Muscle layer of duodenum (tissue), 2 donors: ENCODE data around the gene TPO.

Source experiments
- H3K27ac ChIP-seq: one replicate; pipeline ENCODE4 v1.7.0; 2013; ENCODE audit warnings: mild to moderate bottlenecking, low read length
- H3K27me3 ChIP-seq: one replicate; pipeline ENCODE4 v1.7.0; 2013; ENCODE audit warnings: low read depth, mild to moderate bottlenecking, control low read depth, low read length
- H3K36me3 ChIP-seq, 2 donors: one replicate each; pipeline ENCODE4 v1.7.0; 2013; ENCODE audit warnings: low read length in 2 of 2, control low read depth in 1 of 2, mild to moderate bottlenecking in 1 of 2; ENCODE audit not compliant: insufficient read depth in 2 of 2, control insufficient read depth in 1 of 2
- H3K4me1 ChIP-seq, 2 donors: one replicate each; pipeline ENCODE4 v1.7.0; 2013; ENCODE audit warnings: low read length in 2 of 2, mild to moderate bottlenecking in 2 of 2, control low read depth in 1 of 2, moderate library complexity in 1 of 2; ENCODE audit not compliant: insufficient read depth in 2 of 2, control insufficient read depth in 1 of 2
- H3K4me3 ChIP-seq, 2 donors: one replicate each; pipeline ENCODE4 v1.7.0; 2013; ENCODE audit warnings: low read length in 2 of 2, low read depth in 1 of 2, mild to moderate bottlenecking in 1 of 2
- H3K9me3 ChIP-seq, 2 donors: one replicate each; pipeline ENCODE4 v1.7.0; 2013; ENCODE audit warnings: low read length in 2 of 2, control low read depth in 1 of 2, mild to moderate bottlenecking in 1 of 2; ENCODE audit not compliant: control insufficient read depth in 1 of 2
- donor health status: healthy.

Gene TPO

DNA sequence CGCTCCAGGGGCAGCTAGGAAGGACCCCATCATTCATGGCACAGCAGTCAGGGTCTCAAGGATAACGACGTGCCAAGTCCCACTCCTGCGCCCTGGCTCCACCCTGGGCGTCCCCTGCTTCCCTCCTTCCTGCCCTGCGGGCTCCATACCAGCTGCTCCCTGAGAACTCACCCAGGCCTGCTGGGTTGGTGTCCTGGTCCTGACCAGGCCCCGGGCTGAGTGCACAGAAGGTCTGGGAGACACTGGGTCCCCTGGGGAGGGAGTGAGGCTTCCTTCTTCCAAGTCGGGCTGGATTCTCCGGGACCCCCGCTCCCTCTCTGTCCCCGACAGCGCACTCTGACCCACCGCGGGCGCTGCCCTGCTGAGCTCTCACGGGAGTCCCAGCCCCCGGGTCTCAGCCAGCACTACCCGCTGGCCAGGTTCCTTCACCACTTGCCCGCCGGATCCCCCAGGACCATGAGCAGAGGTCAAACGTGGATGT is 170.8 kb downstream of the TPO start:
- Histone ChIP-seq H3K27ac (no peak overlapping the region), H3K36me3 (no peaks in the 10 kb centered on the region), H3K27me3 (no peaks in the 10 kb centered on the region), H3K9me3 (no peaks in the 10 kb centered on the region), H3K4me1 (no peaks in the 10 kb centered on the region), H3K4me3 (no peak overlapping the region)

DNA sequence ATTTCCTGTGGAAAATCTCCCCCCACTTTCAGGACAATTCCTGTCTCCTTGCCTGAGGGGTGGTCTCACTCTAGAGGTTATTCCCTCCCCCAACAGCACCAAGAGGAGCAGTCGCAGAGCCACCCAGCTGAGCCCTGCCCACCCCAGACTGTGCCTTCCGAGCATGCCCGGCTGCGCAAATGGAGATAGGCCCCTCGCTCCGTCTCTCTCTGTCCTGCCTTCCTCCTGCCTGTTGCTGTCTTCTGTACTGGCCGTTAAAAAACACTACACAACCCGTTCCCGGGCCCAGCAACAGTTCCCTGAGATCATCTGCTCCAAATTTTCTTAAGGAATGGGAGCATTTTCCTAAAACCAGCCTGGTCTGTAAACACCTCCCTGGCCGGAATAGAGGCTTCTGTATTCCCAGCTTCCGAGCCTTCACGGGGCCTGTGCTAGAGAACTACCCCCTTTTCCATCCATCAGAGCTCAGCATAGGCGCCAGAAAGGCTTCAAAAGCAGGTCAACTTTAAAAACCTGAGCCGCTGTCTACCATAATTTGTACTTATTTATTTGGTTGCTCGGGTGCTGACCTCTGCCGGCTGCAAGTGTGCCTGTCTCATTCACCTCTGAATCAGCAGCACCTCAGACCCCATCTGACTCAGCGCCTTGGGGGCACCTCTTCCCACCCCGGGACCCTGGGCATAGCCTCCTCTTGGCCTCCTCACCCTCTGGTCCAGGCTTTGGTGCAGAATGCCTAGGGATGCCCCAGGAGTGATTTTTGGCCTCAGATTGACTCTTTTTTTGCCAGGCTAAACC is 171.6 kb downstream of the TPO start:
- H3K4me1 ChIP-seq, result no peaks in the 10 kb centered on the region
- no peak overlapping the region for H3K4me3 ChIP-seq
- H3K36me3 ChIP-seq, result no peaks in the 10 kb centered on the region
- H3K9me3 ChIP-seq, result no peaks in the 10 kb centered on the region
- no peak overlapping the region for H3K27ac ChIP-seq
- H3K27me3 ChIP-seq, result no peaks in the 10 kb centered on the region

GRCh38 chr2:1585635-1586034 is 172.4 kb downstream of the TPO start:
- Histone ChIP-seq H3K9me3 (no peaks in the 10 kb centered on the region), H3K4me1 (no peaks in the 10 kb centered on the region), H3K36me3 (no peaks in the 10 kb centered on the region), H3K27ac (no peak overlapping the region), H3K4me3 (no peak overlapping the region), H3K27me3 (no peaks in the 10 kb centered on the region)

DNA sequence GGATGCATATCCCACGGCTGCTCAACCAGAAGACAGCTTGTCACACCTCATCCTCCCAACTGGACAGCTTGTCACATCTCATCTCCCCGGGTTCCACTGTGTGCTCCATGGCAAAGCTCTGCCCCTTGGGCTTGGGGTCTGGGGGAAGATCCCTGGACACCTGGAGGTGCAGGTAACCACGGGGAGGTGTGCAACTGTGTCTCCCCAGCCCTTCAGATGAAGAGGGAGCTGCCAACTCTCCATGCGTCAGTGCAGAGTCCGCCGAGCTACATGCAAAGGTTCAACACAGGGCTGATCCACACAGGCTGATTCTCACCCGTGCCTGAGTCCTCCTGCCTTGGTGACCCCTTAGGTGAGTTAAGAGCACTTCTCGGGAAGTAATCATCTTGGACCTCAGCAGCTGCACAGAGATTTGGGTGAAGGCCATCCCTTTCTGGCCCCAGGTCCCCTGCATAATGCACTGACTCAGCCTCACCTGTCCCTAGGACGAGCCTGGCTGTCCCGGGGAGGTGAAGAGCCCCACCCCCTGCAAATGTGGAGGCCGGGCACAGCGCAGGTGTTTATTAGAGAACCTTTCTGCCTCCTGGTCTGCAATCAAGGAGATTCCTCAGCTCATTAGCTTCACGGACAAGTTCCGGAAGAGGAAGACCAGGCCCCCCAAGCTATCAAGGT is 173.1 kb downstream of the TPO start:
- Histone ChIP-seq H3K9me3 (no peaks in the 10 kb centered on the region), H3K27me3 (no peaks in the 10 kb centered on the region), H3K4me3 (no peak overlapping the region), H3K36me3 (no peaks in the 10 kb centered on the region), H3K27ac (no peak overlapping the region), H3K4me1 (peaks cover 0 to 1% of the 10 kb centered on the region in 2 donors)

DNA sequence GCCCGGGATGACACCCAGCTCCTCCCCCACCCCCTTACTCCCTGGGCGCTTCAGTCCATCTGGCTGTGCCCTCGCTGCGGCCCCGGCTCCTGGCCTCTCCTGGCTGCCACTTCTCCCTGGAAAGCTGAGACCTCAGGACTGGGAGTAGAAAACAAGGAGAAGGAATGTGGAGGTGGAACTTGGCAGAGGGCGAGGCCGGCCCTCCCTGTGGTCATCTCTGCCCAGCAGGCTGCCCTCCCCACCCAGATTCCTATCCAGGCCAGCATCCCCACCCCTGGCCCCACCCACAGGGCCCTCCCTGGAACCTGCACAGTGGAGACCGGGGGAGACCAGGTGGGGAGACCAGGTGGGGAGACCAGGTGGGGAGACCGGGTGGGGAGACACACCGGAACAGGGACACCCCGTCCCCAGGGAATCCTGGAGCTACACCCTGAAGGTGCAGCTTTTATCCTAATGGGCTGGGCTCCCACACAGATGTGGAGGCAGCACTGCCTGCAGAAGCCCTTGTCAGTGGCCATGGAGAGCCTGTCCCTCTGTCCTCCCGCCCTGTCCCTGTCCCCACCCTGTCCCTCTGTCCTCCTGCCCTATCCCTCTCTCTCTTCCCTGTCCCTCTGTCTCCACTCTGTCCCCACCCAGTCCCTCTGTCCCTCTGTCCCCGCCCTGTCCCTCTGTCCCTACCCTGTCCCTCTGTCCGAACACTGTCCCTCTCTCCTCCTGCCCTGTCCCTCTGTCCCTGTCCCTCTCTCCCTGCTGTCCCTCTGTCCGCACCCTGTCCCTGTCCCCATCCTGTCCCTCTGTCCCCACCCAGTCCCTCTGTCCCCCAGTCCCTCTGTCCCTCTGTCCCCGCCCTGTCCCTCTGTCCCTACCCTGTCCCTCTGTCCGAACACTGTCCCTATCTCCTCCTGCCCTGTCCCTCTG is 173.9 kb downstream of the TPO start:
- H3K4me3 ChIP-seq, result no peak overlapping the region
- H3K4me1 ChIP-seq, result peaks cover 0 to 8% of the 10 kb centered on the region in 2 donors
- no peaks in the 10 kb centered on the region for H3K9me3 ChIP-seq
- no peak overlapping the region for H3K27ac ChIP-seq
- H3K36me3 ChIP-seq, result no peaks in the 10 kb centered on the region
- H3K27me3 ChIP-seq, result no peaks in the 10 kb centered on the region

DNA sequence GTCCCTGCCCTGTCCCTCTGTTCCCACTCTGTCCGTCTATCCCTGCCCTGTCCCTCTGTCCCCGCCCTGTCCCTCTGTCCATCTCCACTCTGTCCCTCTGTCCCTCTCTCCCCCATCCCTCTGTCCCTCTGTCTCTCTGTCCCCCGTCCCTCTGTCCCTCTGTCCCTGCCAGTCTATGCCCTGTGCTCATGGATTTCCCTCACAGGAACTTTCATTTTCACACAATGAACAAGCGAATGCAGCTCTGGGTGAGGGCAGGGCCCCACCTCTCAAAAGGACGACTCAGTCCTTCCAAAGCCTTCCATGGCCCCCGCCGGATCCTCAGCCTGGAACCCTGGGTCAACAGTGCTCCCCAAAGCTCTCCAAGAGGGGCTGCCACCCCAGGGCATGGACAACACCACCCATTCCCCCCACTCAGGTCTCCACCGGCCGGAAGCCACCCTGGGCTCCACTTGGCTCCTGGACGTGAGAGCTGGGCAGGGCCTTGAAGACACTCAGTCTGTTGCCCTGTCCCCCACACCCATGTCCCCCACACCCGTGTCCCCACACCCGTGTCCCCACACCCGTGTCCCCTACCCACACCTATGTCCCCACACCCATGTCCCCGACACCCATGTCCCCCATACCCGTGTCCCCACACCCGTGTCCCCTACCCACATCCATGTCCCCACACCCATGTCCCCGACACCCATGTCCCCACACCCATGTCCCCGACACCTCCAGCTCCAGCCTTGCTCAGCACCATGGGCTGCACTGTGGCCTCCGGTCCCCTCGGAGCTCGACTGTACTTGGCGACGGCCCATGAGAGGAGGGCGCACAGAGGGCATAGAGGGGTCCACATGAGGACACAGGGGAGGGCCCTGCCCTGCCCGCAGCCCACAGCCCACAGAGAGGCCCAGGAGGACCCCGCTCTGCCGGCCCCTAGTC is 175.1 kb downstream of the TPO start:
- Histone ChIP-seq H3K9me3 (no peaks in the 10 kb centered on the region), H3K27me3 (no peaks in the 10 kb centered on the region), H3K4me3 (no peak overlapping the region), H3K27ac (no peak overlapping the region), H3K36me3 (no peaks in the 10 kb centered on the region), H3K4me1 (peaks cover 0 to 12% of the 10 kb centered on the region in 2 donors)

- no peaks in the 10 kb centered on the region for H3K9me3 ChIP-seq
- H3K27ac ChIP-seq, result no peak overlapping the region
- no peaks in the 10 kb centered on the region for H3K36me3 ChIP-seq
- no peaks in the 10 kb centered on the region for H3K27me3 ChIP-seq
- no peak overlapping the region for H3K4me3 ChIP-seq
- peaks cover 0 to 16% of the 10 kb centered on the region in 2 donors for H3K4me1 ChIP-seq
These were observed 175.8 kb downstream of the TPO start for GRCh38 chr2:1588978-1589621.

DNA sequence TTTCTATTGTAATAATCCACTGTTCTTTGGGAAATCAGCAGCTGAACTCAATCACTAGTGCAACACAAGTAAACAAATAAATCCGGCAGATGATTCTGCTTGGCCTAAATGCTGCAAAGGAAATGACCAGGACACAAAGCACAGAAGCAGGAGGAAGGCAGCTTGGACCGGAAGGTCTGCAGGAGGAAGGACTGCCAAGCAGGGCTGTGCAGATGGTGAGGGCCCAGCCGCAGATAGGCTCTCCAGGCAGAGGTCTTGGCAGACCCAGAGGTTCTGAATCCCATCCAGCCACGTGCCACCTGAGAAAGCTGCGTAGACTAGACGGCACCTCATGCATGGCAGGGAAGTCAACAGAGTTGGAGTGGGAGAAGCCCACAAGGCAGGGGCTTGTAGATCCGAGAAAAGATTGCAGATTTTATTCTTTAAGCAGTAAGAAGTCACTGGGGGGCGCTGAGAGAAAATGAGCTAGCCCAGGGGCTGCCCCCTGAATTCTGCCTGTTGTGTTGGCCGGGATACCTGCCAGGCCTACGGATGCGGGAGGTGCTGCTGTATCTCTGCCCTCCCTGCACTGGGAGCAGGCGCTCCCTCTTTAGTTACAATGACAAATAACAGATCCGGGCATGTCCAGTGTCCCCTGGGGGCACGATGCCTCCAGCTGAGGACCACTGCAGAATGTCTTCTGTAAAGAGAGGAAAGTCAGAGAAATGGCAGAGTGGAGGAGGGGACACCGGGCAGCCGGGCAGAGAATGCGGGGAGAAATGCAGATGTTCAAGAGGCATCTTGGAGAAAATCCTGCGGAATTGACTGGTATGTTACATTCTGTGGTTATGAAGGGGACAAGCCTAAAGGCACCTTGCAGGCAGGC is 177.6 kb downstream of the TPO start:
- H3K9me3 ChIP-seq, result no peaks in the 10 kb centered on the region
- no peaks in the 10 kb centered on the region for H3K36me3 ChIP-seq
- H3K27ac ChIP-seq, result no peak overlapping the region
- no peak overlapping the region for H3K4me3 ChIP-seq
- no peaks in the 10 kb centered on the region for H3K27me3 ChIP-seq
- peaks cover 0 to 16% of the 10 kb centered on the region in 2 donors for H3K4me1 ChIP-seq

DNA sequence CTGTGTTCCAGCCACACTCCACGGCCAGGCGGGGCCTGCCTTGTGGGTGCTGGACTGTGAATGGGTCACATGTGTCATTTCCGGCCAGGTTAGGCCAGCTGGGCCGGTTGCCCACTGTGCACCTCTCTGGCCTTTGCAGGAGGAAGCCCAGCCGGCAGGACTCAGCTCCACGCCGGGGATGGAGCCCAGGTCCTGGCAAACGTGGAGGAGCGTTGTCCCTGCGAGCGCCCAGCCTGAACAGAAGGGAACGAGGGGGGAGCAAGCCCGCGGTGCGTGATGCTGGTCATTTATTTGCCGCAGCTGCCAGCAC is 178.2 kb downstream of the TPO start:
- H3K36me3 ChIP-seq, result no peaks in the 10 kb centered on the region
- peaks cover 0 to 16% of the 10 kb centered on the region in 2 donors for H3K4me1 ChIP-seq
- no peak overlapping the region for H3K27ac ChIP-seq
- no peaks in the 10 kb centered on the region for H3K27me3 ChIP-seq
- no peaks in the 10 kb centered on the region for H3K9me3 ChIP-seq
- no peak overlapping the region for H3K4me3 ChIP-seq
